NCI-H1436 treated with DMSO at 0.1 percent for 48 hours (cell line): ENCODE data around the gene FGF8.

Source experiments
- DNase-seq: peaks from one replicate; lab custom pipeline; 2025; lab: John Stamatoyannopoulos, UW

FGF8 gene

GRCh38 chr10:101725296-101726114 lies 50.4 kb downstream of the FGF8 start:
- no peak for DNase-seq

- DNase-seq: no peak
These were observed 51.5 kb downstream of the FGF8 start for GRCh38 chr10:101724446-101724845.

DNA sequence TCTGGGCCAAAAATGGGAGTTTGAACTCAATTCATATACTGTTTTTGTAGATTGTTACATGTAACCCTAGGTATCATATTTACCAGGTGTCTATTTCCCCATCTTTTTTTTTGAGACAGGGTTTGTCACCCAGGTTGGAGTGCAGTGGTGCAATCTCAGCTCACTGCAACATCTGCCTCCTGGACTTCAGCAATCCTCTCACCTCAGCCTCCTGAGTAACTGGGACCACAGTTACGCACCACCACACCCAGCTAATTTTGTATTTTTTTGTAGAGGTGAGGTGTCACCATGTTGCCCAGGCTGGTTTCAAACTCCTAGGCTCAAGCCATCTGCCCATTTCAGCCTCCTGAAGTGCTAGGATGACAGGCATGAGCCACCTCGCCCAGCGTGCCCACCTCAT lies 52.7 kb downstream of the FGF8 start:
- no peak for DNase-seq

GRCh38 chr10:101721806-101722205 lies 54.1 kb downstream of the FGF8 start:
- no peak for DNase-seq

DNA sequence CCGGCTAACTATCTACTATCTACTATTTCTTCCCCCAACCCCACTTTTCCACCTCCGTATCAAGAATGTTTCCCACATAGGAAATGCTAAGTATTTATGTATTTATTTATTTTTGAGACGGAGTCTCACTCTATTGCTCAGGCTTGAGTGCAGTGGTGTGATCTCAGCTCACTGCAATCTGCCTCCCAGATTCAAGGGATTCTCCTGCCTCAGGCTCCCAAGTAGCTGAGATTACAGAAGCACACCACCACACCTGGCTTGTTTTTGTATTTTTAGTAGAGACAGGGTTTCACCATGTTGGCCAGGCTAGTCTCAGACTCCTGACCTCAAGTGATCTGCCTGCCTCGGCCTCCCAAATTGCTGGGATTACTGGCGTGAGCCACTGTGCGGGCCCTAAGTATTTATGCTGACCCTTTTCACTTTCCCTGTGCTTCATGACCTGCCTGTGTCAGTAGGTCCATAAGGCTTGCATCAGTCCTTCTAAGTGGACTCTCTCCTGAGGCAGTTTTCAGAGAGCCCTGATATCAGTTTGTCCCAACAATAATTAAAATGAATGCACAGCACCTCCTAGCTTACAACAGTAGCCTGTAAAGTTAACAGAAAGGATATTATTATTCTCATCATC lies 55.2 kb downstream of the FGF8 start:
- DNase-seq: no peak
